Measurements from ENCODE around the gene GRIFIN.

GRCh38 chr7:2492038-2492437 lies 15.8 kb upstream of the GRIFIN start:
- TF ChIP-seq, protein P1, sequence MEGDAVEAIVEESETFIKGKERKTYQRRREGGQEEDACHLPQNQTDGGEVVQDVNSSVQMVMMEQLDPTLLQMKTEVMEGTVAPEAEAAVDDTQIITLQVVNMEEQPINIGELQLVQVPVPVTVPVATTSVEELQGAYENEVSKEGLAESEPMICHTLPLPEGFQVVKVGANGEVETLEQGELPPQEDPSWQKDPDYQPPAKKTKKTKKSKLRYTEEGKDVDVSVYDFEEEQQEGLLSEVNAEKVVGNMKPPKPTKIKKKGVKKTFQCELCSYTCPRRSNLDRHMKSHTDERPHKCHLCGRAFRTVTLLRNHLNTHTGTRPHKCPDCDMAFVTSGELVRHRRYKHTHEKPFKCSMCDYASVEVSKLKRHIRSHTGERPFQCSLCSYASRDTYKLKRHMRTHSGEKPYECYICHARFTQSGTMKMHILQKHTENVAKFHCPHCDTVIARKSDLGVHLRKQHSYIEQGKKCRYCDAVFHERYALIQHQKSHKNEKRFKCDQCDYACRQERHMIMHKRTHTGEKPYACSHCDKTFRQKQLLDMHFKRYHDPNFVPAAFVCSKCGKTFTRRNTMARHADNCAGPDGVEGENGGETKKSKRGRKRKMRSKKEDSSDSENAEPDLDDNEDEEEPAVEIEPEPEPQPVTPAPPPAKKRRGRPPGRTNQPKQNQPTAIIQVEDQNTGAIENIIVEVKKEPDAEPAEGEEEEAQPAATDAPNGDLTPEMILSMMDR (tag by site-specific recombination; IDR thresholded peaks at IDR 0.05) = no peak
- TF ChIP-seq ZNF747 (tag by site-specific recombination; IDR thresholded peaks at IDR 0.05) (no peak), ZFHX2 (tag by site-specific recombination; conservative IDR thresholded peaks at IDR 0.05) (peak; percentile 97), ZNF354C (tag by site-specific recombination; IDR thresholded peaks at IDR 0.05; ENCODE audit: borderline replicate concordance, low read depth) (no peak), ZNF335 (tag by site-specific recombination; conservative IDR thresholded peaks at IDR 0.05) (no peak), KLF10 (tag by site-specific recombination; IDR thresholded peaks at IDR 0.05) (no peak), ELK4 (IDR thresholded peaks at IDR 0.05; ENCODE audit: borderline replicate concordance, low read depth, low read length) (no peak), SCRT2 (tag by site-specific recombination; IDR thresholded peaks at IDR 0.05) (no peak)

All from HEK293 (cell line).